HepG2 (cell line): ENCODE results near the gene PAN2. TPM values are rescaled to one million over a fixed set of nuclear protein-coding genes. Genes with fewer than 3 reads are reported as not detected.
A peak's percentile ranks its signal among the peaks of the same experiment; 100 is the strongest.

Experiments
- ARNT ChIP-seq: fragments of 450-650 bp; IDR thresholded peaks from 2 replicates; pipeline ENCODE4 v1.6.1; 2017
- IRX3 ChIP-seq: sonication (generic); formaldehyde crosslinking; IDR thresholded peaks from 2 replicates; pipeline ENCODE4 v1.8.1; 2023; ENCODE audit warnings: mild to moderate bottlenecking, low read depth, missing genetic modification reagents, borderline replicate concordance
- KLF16 ChIP-seq, 2 experiments: sonication (generic) in 1 of 2; formaldehyde crosslinking in 1 of 2; IDR thresholded peaks; 2 replicates each; pipeline versions ENCODE4 v1.6.1 to v1.8.0; 2016 to 2023; ENCODE audit warnings: missing genetic modification reagents in 2 of 2, missing compliant biosample characterization in 1 of 2
- NFAT5 ChIP-seq: sonication (generic); formaldehyde crosslinking; IDR thresholded peaks from 2 replicates; pipeline ENCODE4 v1.4.0; 2020; ENCODE audit warnings: missing genetic modification reagents
- NFKBIZ ChIP-seq: IDR thresholded peaks from 2 replicates; pipeline ENCODE4 v1.6.1; 2018; ENCODE audit warnings: missing genetic modification reagents, missing compliant biosample characterization
- PAXIP1 ChIP-seq: sonication (generic); formaldehyde crosslinking; conservative IDR thresholded peaks from 2 replicates; pipeline ENCODE4 v1.4.0; 2020; ENCODE audit warnings: mild to moderate bottlenecking, missing genetic modification reagents, moderate library complexity
- TARDBP ChIP-seq: sonication (generic); formaldehyde crosslinking; IDR thresholded peaks from 2 replicates; pipeline ENCODE4 v1.8.0; 2022; ENCODE audit warnings: mild to moderate bottlenecking, missing genetic modification reagents
- TEF ChIP-seq: sonication (generic); formaldehyde crosslinking; IDR thresholded peaks from 2 replicates; pipeline ENCODE4 v1.5.0; 2020; ENCODE audit warnings: missing genetic modification reagents
- YY1 ChIP-seq: IDR thresholded peaks from 2 replicates; pipeline ENCODE4 v1.6.1; 2011; ENCODE audit warnings: low read length, low read depth, moderate library complexity, mild to moderate bottlenecking; ENCODE audit not compliant: insufficient read depth, insufficient replicate concordance
- ZBTB3 ChIP-seq: sonication (generic); formaldehyde crosslinking; IDR thresholded peaks from 2 replicates; pipeline ENCODE4 v1.4.0; 2020; ENCODE audit warnings: low read depth, mild to moderate bottlenecking, moderate library complexity, missing genetic modification reagents, borderline replicate concordance
- ZC3H13 ChIP-seq: sonication (generic); formaldehyde crosslinking; IDR thresholded peaks from 2 replicates; pipeline ENCODE4 v1.8.1; 2023; ENCODE audit warnings: mild to moderate bottlenecking, missing genetic modification reagents, moderate library complexity
- ZNF615 ChIP-seq: sonication (generic); formaldehyde crosslinking; IDR thresholded peaks from 2 replicates; pipeline ENCODE4 v1.5.0; 2020; ENCODE audit warnings: mild to moderate bottlenecking, missing genetic modification reagents, borderline replicate concordance
- ZNF703 ChIP-seq: sonication (generic); formaldehyde crosslinking; IDR thresholded peaks from 2 replicates; pipeline ENCODE4 v1.5.1; 2020; ENCODE audit warnings: missing genetic modification reagents, mild to moderate bottlenecking, moderate library complexity, borderline replicate concordance
- ZNF761 ChIP-seq: sonication (generic); formaldehyde crosslinking; conservative IDR thresholded peaks from 2 replicates; pipeline ENCODE4 v1.4.0; 2020; ENCODE audit warnings: mild to moderate bottlenecking, missing genetic modification reagents
- ZSCAN30 ChIP-seq: sonication (generic); formaldehyde crosslinking; IDR thresholded peaks from 2 replicates; pipeline ENCODE4 v1.5.0; 2020; ENCODE audit warnings: mild to moderate bottlenecking, missing genetic modification reagents
- polyA plus RNA-seq, 8 experiments: library from polyadenylated mRNA; depleted of rRNA in 3 of 8; stranded (reverse) in 7 of 8; unstranded in 1 of 8; fragments of >200 nt; fragmentation: Illumina TruSeq in 4 of 8; extraction: Trizol in 4 of 8; gene quantifications; 2 replicates each; pipeline versions ENCODE4 v1.2.1 to v1.2.3, GENCODE V29; 2011 to 2016; ENCODE audit warnings: low read depth in 4 of 8, missing spikeins in 1 of 8, mixed read lengths in 1 of 8; ENCODE audit not compliant: insufficient read depth in 1 of 8
- total RNA-seq, 5 experiments: library from RNA; depleted of rRNA; stranded (reverse); fragments of >200 nt; fragmentation: Illumina TruSeq; extraction: Trizol; gene quantifications; 2 replicates each; pipeline ENCODE4 v1.2.3, GENCODE V29; 2016; ENCODE audit warnings: low read depth in 1 of 5

PAN2 gene
- total and polyA plus RNA-seq, 2 of the 13 experiments (the other 11 are each of a cell fraction or from before 2014, with no cell fraction given): 27.2 to 61.1 TPM

- TF ChIP-seq PAXIP1 (CRISPR knock-in tag) (peak; percentile 70), YY1 (peak; percentile 15), ZSCAN30 (CRISPR knock-in tag) (no peak), NFAT5 (CRISPR knock-in tag) (no peak), KLF16 (CRISPR knock-in tag; IDR thresholded peaks at IDR 0.05) (peak in 1 of 2 experiments; percentile 43; a peak in 1 of 4 replicates), ZNF761 (no peak), ZNF703 (no peak), ZBTB3 (no peak), ZNF615 (CRISPR knock-in tag) (no peak), ZC3H13 (peak; percentile 58; the same call in 1 of the 2 replicates), NFKBIZ (no peak), IRX3 (no peak), ARNT (no peak), TARDBP (CRISPR knock-in tag) (peak; percentile 24), TEF (CRISPR knock-in tag) (0 out of 2 replicates have a peak, but pooled peaks have one; percentile 5)
Observed at GRCh38 chr12:56359851-56360767, 26.3 kb upstream of the PAN2 start, which contains the start of gene STAT2 (continued).
